ENCODE data around the gene BACE1. TPM values are rescaled to one million over a fixed set of nuclear protein-coding genes. Genes with fewer than 3 reads are reported as not detected.
A peak's percentile ranks its signal among the peaks of the same experiment; 100 is the strongest.

Gene BACE1
- total RNA-seq, 1 experiment from 2014 or later: 9.6 TPM

GRCh38 chr11:117300283-117300663 is 15.8 kb downstream of the BACE1 start:
- H3K9me3 Mint-ChIP-seq (ENCODE audit: low read depth, unreplicated experiment): no peaks in the 10 kb centered on the region
- intact Hi-C loops (cut with micrococcal nuclease; ENCODE audit: unreplicated experiment): no loop called here
- TF ChIP-seq CTCF (IDR thresholded peaks at IDR 0.05; ENCODE audit: unreplicated experiment): no peak
- peaks cover 5% of the 10 kb centered on the region for H3K36me3 Mint-ChIP-seq (ENCODE audit: insufficient read depth, unreplicated experiment)
- peak overlapping the region; percentile 38 for H3K27ac Mint-ChIP-seq (ENCODE audit: unreplicated experiment)
- peak overlapping the region; percentile 31 for H3K4me3 Mint-ChIP-seq (ENCODE audit: low read depth, unreplicated experiment)
- no TSS peak for BruUV-seq (replicated peaks)
- DNase-seq: no peak
- peaks cover 22% of the 10 kb centered on the region for H3K4me1 Mint-ChIP-seq (ENCODE audit: low read depth, unreplicated experiment)
- peaks cover 22% of the 10 kb centered on the region for H3K27me3 Mint-ChIP-seq (ENCODE audit: unreplicated experiment)
- CTCF ChIA-PET: interaction anchor here (0.6 kb wide), 1 partner anchor 418 kb away, joined by 7 read pairs; no protein-coding TSS in a partner anchor

- no peaks in the 10 kb centered on the region for H3K9me3 Mint-ChIP-seq (ENCODE audit: low read depth, unreplicated experiment)
- intact Hi-C loops (cut with micrococcal nuclease; ENCODE audit: unreplicated experiment): no loop called here
- peak overlapping the region; percentile 31 for H3K4me3 Mint-ChIP-seq (ENCODE audit: low read depth, unreplicated experiment)
- TF ChIP-seq CTCF (IDR thresholded peaks at IDR 0.05; ENCODE audit: unreplicated experiment): no peak
- peaks cover 22% of the 10 kb centered on the region for H3K4me1 Mint-ChIP-seq (ENCODE audit: low read depth, unreplicated experiment)
- BruUV-seq (replicated peaks): no TSS peak
- CTCF ChIA-PET: interaction anchor here (0.9 kb wide), 1 partner anchor 127 kb away, joined by 3 read pairs; no protein-coding TSS in a partner anchor
- peaks cover 22% of the 10 kb centered on the region for H3K27me3 Mint-ChIP-seq (ENCODE audit: unreplicated experiment)
- H3K27ac Mint-ChIP-seq (ENCODE audit: unreplicated experiment): peak overlapping the region; percentile 38
- peaks cover 5% of the 10 kb centered on the region for H3K36me3 Mint-ChIP-seq (ENCODE audit: insufficient read depth, unreplicated experiment)
- peak; percentile 12 for DNase-seq
Observed at GRCh38 chr11:117299351-117300282, 16.4 kb downstream of the BACE1 start.

- CTCF ChIA-PET: no interaction called here
- Mint-ChIP-seq H3K27me3 (ENCODE audit: unreplicated experiment) (peaks cover 22% of the 10 kb centered on the region), H3K4me3 (ENCODE audit: low read depth, unreplicated experiment) (no peak overlapping the region), H3K36me3 (ENCODE audit: insufficient read depth, unreplicated experiment) (peaks cover 5% of the 10 kb centered on the region), H3K4me1 (ENCODE audit: low read depth, unreplicated experiment) (peaks cover 22% of the 10 kb centered on the region), H3K27ac (ENCODE audit: unreplicated experiment) (no peak overlapping the region), H3K9me3 (ENCODE audit: low read depth, unreplicated experiment) (no peaks in the 10 kb centered on the region)
- BruUV-seq (replicated peaks): no TSS peak
- intact Hi-C loops (cut with micrococcal nuclease; ENCODE audit: unreplicated experiment): no loop called here
- DNase-seq: no peak
- TF ChIP-seq CTCF (IDR thresholded peaks at IDR 0.05; ENCODE audit: unreplicated experiment): no peak
Observed at GRCh38 chr11:117298195-117298594, 17.9 kb downstream of the BACE1 start.

GRCh38 chr11:117296881-117297280 is 19.2 kb downstream of the BACE1 start:
- intact Hi-C loops (cut with micrococcal nuclease; ENCODE audit: unreplicated experiment): no loop called here
- Mint-ChIP-seq H3K27ac (ENCODE audit: unreplicated experiment) (no peak overlapping the region), H3K27me3 (ENCODE audit: unreplicated experiment) (peaks cover 17% of the 10 kb centered on the region), H3K9me3 (ENCODE audit: low read depth, unreplicated experiment) (no peaks in the 10 kb centered on the region), H3K36me3 (ENCODE audit: insufficient read depth, unreplicated experiment) (peaks cover 9% of the 10 kb centered on the region), H3K4me1 (ENCODE audit: low read depth, unreplicated experiment) (peaks cover 22% of the 10 kb centered on the region), H3K4me3 (ENCODE audit: low read depth, unreplicated experiment) (no peak overlapping the region)
- no peak for TF ChIP-seq CTCF (IDR thresholded peaks at IDR 0.05; ENCODE audit: unreplicated experiment)
- DNase-seq: no peak
- CTCF ChIA-PET: no interaction called here
- no TSS peak for BruUV-seq (replicated peaks)

Measured in Calu3 (cell line).